CD14-positive monocyte (primary cell): ENCODE data around the gene GPC5. TPM values are rescaled to one million over a fixed set of nuclear protein-coding genes. Genes with fewer than 3 reads are reported as not detected.

Experiments
- DNase-seq, 3 donors: peaks; one replicate each; pipeline ENCODE4 v3.0.0-alpha.2; 2011 to 2022
- H2AFZ ChIP-seq: 2 replicates; pipeline ENCODE4 v1.6.0; 2012; ENCODE audit warnings: mild to moderate bottlenecking, low read depth, low read length, inconsistent platforms; ENCODE audit not compliant: insufficient read depth, poor library complexity, severe bottlenecking
- H3K27ac ChIP-seq, 2 donors: 1 replicate in 1 of 2; 2 replicates in 1 of 2; pipeline ENCODE4 v1.5.1; 2012 to 2013; ENCODE audit warnings: low read length in 2 of 2, control low read depth in 1 of 2, inconsistent platforms in 1 of 2, low read depth in 1 of 2, mild to moderate bottlenecking in 1 of 2
- H3K27me3 ChIP-seq, 2 donors: one replicate each; pipeline versions ENCODE4 v1.6.0 to v1.6.1; 2011 to 2013; ENCODE audit warnings: low read length in 2 of 2; ENCODE audit not compliant: control insufficient read depth in 2 of 2, insufficient read depth in 2 of 2
- H3K36me3 ChIP-seq, 2 donors: replicated peaks in 1 of 2; 1 replicate in 1 of 2; 2 replicates in 1 of 2; pipeline versions ENCODE4 v1.5.1 to v1.6.1; 2012 to 2013; ENCODE audit warnings: low read length in 2 of 2, control low read depth in 1 of 2, inconsistent platforms in 1 of 2, mild to moderate bottlenecking in 1 of 2; ENCODE audit not compliant: insufficient read depth in 2 of 2, control insufficient read depth in 1 of 2
- H3K4me1 ChIP-seq, 2 donors: 1 replicate in 1 of 2; 2 replicates in 1 of 2; pipeline versions ENCODE4 v1.5.1 to v1.6.1; 2012 to 2013; ENCODE audit warnings: low read length in 2 of 2, control low read depth in 1 of 2, inconsistent platforms in 1 of 2, mild to moderate bottlenecking in 1 of 2, moderate library complexity in 1 of 2; ENCODE audit not compliant: insufficient read depth in 2 of 2, control insufficient read depth in 1 of 2
- H3K4me2 ChIP-seq: replicated peaks from 2 replicates; pipeline ENCODE3; 2012; ENCODE audit warnings: low read length, moderate library complexity, mild to moderate bottlenecking; ENCODE audit not compliant: poor library complexity, severe bottlenecking; ENCODE audit errors: extremely low read depth
- H3K4me3 ChIP-seq, 3 experiments: fragments of 200-600 bp in 1 of 3; sonication (generic) in 1 of 3; replicated peaks in 1 of 3; 1 replicate in 2 of 3; 2 replicates in 1 of 3; pipeline ENCODE4 v1.5.1; 2011 to 2013; ENCODE audit warnings: low read length in 3 of 3, mild to moderate bottlenecking in 3 of 3, control low read depth in 2 of 3, low read depth in 2 of 3, inconsistent platforms in 1 of 3, moderate library complexity in 1 of 3
- H3K79me2 ChIP-seq: 2 replicates; pipeline ENCODE4 v1.6.0; 2012; ENCODE audit warnings: mild to moderate bottlenecking, control low read depth, inconsistent platforms, low read length, moderate library complexity; ENCODE audit not compliant: insufficient read depth
- H3K9ac ChIP-seq: 2 replicates; pipeline ENCODE4 v1.6.0; 2017; ENCODE audit warnings: low read length, mild to moderate bottlenecking; ENCODE audit not compliant: insufficient read depth, poor library complexity, severe bottlenecking
- H3K9me3 ChIP-seq, 2 donors: replicated peaks in 1 of 2; 1 replicate in 1 of 2; 2 replicates in 1 of 2; pipeline versions ENCODE4 v1.5.1 to v1.6.1; 2012 to 2013; ENCODE audit warnings: low read length in 2 of 2, control low read depth in 1 of 2; ENCODE audit not compliant: control insufficient read depth in 1 of 2, insufficient read depth in 1 of 2
- H4K20me1 ChIP-seq: 2 replicates; pipeline ENCODE4 v1.6.0; 2012; ENCODE audit warnings: mild to moderate bottlenecking, low read length, control low read depth, moderate library complexity; ENCODE audit not compliant: insufficient read depth
- H3K27ac Mint-ChIP-seq, 7 donors: one replicate each; pipeline ENCODE4 v1.8.0; 2020; ENCODE audit warnings: mild to moderate bottlenecking in 7 of 7, mixed read lengths in 7 of 7, moderate library complexity in 6 of 7, inconsistent platforms in 2 of 7
- H3K27me3 Mint-ChIP-seq, 3 donors: one replicate each; pipeline ENCODE4 v1.8.0; 2021 to 2022; ENCODE audit warnings: low read depth in 3 of 3, mild to moderate bottlenecking in 3 of 3, mixed read lengths in 3 of 3, moderate library complexity in 3 of 3, inconsistent platforms in 1 of 3
- H3K36me3 Mint-ChIP-seq, 2 donors: one replicate each; pipeline ENCODE4 v1.8.0; 2020; ENCODE audit warnings: mixed read lengths in 2 of 2, inconsistent platforms in 1 of 2, mild to moderate bottlenecking in 1 of 2
- H3K4me1 Mint-ChIP-seq: one replicate; pipeline ENCODE4 v1.8.0; 2020; ENCODE audit warnings: mild to moderate bottlenecking, mixed read lengths
- H3K4me3 Mint-ChIP-seq, 2 donors: one replicate each; pipeline ENCODE4 v1.8.0; 2020; ENCODE audit warnings: mild to moderate bottlenecking in 2 of 2, mixed read lengths in 2 of 2, moderate library complexity in 1 of 2
- H3K9me3 Mint-ChIP-seq, 7 donors: one replicate each; pipeline ENCODE4 v1.8.0; 2020 to 2022; ENCODE audit warnings: mixed read lengths in 7 of 7, mild to moderate bottlenecking in 6 of 7, moderate library complexity in 6 of 7, inconsistent platforms in 2 of 7
- WGBS: methylation state at CpG from one replicate; pipeline ENCODE4 v1.1.5; 2013; ENCODE audit warnings: missing lambda C conversion rate; ENCODE audit not compliant: insufficient coverage; 5-methylcytosine and 5-hydroxymethylcytosine counted together
- intact Hi-C, 2 donors: fragments of 100-400 bp; cut with micrococcal nuclease; formaldehyde crosslinking; loops; one replicate each; pipeline versions ENCODE4 v1.15.0 to v1.15.1; 2023
- polyA plus RNA-seq, 3 donors: library from polyadenylated mRNA; depleted of rRNA in 1 of 3; unstranded in 2 of 3; stranded (reverse) in 1 of 3; fragments of 300-500 nt in 2 of 3; fragments of >200 nt in 1 of 3; fragmentation: Illumina TruSeq in 2 of 3; gene quantifications; 1 replicate in 2 of 3; 2 replicates in 1 of 3; pipeline ENCODE4 v1.2.3, GENCODE V29; 2012 to 2021
- TF ChIP-seq, protein P1 (sequence below): fragments of 200-600 bp; IDR thresholded peaks from one replicate; pipeline ENCODE4 v1.8.0; 2022; ENCODE audit warnings: antibody characterized with exemption, mild to moderate bottlenecking

GPC5 gene
- polyA plus RNA-seq, 3 donors, result not detected

DNA sequence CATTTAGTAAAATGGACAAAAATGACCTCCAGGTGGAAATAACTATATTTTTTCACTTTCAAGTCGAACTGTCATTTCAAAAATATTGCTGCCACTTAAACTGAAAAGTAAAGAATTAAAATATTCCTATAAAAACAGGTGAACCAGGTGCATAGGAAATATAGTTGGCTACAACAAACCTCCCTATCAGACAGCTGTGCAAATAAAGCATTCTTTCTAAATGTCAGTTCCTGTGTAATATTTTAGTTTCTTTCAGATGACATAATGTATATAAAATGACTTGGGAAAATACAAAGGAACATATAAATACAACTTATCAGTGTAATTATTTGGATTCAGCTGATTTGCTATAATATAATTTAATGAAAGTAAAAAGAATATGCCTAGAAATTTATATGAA is 1424.6 kb downstream of the GPC5 start:
- intact Hi-C loops, result no loop called here

DNA sequence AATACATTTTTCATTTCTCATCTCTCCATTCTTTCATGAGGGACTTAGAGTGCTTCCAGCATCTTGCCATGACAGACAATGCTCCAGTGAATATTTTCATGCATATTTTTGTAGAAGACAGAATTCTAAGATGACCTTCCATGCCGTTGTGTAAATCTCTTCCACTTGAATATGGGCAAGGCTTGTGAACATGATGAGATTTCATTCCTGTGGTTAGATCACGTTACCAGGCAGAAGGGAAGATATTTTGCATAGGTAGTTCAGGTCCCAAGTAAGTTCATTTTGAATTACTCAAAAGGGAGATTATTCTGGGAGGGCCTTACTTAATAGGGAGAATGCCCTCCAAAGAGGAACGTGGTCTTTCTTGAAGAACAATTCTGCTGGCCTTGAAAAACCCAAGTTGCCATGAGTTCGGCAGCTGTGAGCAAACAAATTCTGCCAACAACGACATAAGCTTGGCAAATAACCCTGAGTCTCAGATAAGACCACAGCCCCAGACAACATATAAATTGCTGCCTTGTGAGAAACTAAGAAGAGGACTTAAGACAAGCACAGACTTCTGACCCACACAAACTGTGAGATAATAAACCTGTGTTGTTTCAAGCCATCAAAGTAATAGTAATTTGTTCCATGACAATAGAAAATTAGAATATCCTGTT is 1427.6 kb downstream of the GPC5 start:
- Mint-ChIP-seq H3K4me1 (no peaks in the 10 kb centered on the region), H3K27me3 (no peaks in the 10 kb centered on the region), H3K4me3 (no peak overlapping the region), H3K36me3 (no peaks in the 10 kb centered on the region), H3K27ac (no peak overlapping the region), H3K9me3 (peaks cover 0 to 8% (median 2%) of the 10 kb centered on the region in 7 donors)
- Histone ChIP-seq H2AFZ (no peak overlapping the region), H3K79me2 (no peaks in the 10 kb centered on the region), H3K4me2 (no peak overlapping the region), H3K9ac (no peak overlapping the region), H3K27me3 (no peaks in the 10 kb centered on the region), H3K27ac (no peak overlapping the region), H4K20me1 (no peaks in the 10 kb centered on the region), H3K36me3 (no peaks in the 10 kb centered on the region), H3K9me3 (peaks cover 4 to 7% of the 10 kb centered on the region in 2 donors), H3K4me3 (no peak overlapping the region), H3K4me1 (no peaks in the 10 kb centered on the region)
- WGBS, result 81% methylated on average over 3 of the region's 5 CpGs
- intact Hi-C loops, result no loop called here
- DNase-seq, result no peak
- TF ChIP-seq, protein P1, sequence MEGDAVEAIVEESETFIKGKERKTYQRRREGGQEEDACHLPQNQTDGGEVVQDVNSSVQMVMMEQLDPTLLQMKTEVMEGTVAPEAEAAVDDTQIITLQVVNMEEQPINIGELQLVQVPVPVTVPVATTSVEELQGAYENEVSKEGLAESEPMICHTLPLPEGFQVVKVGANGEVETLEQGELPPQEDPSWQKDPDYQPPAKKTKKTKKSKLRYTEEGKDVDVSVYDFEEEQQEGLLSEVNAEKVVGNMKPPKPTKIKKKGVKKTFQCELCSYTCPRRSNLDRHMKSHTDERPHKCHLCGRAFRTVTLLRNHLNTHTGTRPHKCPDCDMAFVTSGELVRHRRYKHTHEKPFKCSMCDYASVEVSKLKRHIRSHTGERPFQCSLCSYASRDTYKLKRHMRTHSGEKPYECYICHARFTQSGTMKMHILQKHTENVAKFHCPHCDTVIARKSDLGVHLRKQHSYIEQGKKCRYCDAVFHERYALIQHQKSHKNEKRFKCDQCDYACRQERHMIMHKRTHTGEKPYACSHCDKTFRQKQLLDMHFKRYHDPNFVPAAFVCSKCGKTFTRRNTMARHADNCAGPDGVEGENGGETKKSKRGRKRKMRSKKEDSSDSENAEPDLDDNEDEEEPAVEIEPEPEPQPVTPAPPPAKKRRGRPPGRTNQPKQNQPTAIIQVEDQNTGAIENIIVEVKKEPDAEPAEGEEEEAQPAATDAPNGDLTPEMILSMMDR, result no peak

More for the DNA sequence above, 1424.6 kb downstream of the GPC5 start:
- H3K9me3 ChIP-seq, result peaks cover 4 to 6% of the 10 kb centered on the region in 2 donors
- no peak for DNase-seq
- no peaks in the 10 kb centered on the region for H3K36me3 ChIP-seq
- H3K4me1 ChIP-seq, result no peaks in the 10 kb centered on the region
- no peak overlapping the region for H3K9ac ChIP-seq
- no CpG with 5 or more reads among the region's 1 CpG for WGBS
- no peak overlapping the region for H3K27ac ChIP-seq
- H3K4me3 ChIP-seq, result no peak overlapping the region
- no peak overlapping the region for H3K27ac Mint-ChIP-seq
- no peaks in the 10 kb centered on the region for H3K36me3 Mint-ChIP-seq
- H2AFZ ChIP-seq, result no peak overlapping the region
- no peaks in the 10 kb centered on the region for H3K27me3 Mint-ChIP-seq
- no peak overlapping the region for H3K4me2 ChIP-seq
- H3K9me3 Mint-ChIP-seq, result peaks cover 0 to 11% (median 3%) of the 10 kb centered on the region in 7 donors
- H4K20me1 ChIP-seq, result no peaks in the 10 kb centered on the region
- no peaks in the 10 kb centered on the region for H3K27me3 ChIP-seq
- TF ChIP-seq, protein P1, result no peak
- no peaks in the 10 kb centered on the region for H3K4me1 Mint-ChIP-seq
- H3K79me2 ChIP-seq, result no peaks in the 10 kb centered on the region
- H3K4me3 Mint-ChIP-seq, result no peak overlapping the region
